GM18870 (cell line): Measurements from ENCODE around the gene RTN4RL1.

Experiments used
- ATAC-seq: cut with Tn5 transposase; IDR thresholded peaks from one replicate; pipeline ENCODE4 v1.9.1; 2021; ENCODE audit warnings: moderate library complexity; ENCODE audit not compliant: unreplicated experiment

RTN4RL1 gene

DNA sequence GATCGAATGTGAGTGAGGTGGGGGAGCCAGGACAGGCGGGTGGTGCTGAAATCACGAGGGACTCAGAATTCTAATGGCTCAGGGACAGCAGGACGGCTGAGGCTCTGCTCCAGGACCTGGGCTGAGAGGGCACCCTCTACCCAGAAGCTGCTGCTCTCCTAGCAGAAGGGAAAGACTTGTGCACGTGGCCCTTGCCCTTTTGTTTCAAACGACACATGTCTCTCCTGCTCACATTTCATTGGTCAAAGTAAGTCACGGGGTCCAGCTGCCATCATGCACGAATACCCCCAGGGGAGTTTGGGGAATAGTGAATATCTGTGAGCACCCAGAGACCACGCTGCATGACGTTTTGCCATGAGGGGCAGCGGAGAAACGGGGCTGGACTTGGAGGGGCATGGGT, 73.2 kb downstream of the RTN4RL1 start:
- no peak for ATAC-seq

DNA sequence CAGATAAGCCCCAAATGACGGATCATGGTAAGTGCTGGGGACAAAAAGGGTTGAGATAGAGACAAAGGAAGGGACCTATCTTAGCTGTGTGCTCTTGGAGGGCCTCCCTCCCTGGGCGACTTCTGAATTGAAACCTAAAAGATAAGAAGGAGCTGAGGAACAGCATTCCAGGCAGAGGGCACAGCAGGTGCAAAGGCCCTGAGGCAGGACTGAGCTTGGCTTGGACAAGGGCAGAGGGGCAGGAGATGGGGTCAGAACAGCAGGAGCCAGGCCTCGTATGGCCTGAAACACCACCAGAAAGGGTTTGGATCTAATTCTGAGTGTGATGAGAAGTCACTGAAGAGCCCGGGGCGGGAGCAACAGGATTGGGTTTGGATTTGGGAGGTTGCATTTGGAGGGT, 75.4 kb downstream of the RTN4RL1 start:
- no peak for ATAC-seq

DNA sequence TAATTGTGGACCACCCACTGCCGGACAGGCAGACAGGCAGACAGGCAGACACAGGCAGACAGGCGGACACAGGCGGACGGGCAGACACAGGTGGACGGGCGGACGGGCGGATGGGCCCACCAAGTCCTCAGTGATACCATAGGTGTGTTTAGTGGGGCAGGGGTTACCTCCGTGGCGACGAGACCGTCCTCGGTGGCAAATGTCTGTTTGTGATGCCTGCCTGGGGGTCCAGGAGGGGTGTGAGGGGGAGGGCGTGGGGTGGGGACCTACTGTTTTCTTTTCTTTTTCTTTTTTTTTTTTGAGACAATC, 76.7 kb downstream of the RTN4RL1 start:
- no peak for ATAC-seq

DNA sequence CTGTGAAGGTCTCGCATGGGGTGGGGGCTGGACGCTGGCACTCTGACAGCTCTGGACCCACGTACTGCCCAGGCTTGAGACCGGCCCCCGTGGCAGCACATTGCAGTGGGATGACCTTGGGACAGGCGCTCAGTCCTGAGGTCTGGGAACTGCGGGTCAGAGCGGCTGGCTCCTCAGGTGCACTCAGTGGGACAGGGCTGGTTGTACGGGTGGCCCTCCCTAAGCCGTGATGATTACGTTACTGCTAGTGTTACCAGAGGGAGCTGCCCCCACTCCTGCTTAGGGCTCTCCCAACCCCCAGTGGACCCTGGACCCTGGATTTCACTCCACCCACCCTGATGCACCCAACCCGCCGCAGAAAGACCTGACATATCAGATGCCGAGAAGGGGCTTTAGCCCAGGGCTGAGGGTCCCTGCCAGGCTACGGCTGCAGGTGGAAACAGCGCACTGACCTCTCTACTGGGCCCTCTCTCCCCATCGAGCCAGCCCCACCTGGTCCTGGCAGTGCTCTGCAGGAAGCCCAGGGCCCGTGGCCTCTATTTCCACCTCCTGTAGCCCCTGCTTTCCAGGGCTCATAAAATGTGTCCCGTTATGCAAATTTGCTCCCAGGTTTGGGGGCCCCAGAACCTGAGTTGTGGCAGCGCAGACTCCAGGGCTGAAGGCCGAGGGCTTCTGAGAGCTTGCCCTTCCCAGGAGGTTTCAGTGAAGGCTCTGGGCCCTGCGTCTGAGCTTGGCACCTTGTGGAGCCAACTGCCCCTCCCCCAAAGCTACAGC, 77.2 kb downstream of the RTN4RL1 start:
- no peak for ATAC-seq

DNA sequence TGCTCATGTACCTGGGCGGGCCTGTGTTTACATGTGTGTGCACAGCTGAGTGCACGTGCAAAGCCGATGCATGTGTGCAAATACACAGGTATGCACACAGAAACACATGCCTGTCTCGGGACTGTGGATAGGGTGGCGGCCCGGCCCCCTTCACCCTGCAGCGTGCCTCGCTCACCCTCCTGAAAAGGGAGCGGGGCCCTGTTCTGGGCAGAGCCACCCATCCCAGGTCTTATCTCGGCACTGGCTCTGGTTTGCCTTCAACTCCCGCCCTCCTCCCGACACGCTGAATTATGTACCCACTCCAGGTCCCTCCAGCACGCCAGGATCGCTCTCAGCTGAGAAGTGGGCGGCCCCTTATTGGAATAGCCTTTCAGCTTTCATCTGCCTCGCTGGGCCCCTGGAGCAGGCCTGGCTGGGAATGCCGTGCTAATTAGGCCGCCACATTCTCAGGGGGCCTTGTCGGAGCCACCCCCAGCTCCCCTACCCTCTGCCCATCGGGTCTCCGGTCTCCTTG, 77.8 kb downstream of the RTN4RL1 start:
- no peak for ATAC-seq

DNA sequence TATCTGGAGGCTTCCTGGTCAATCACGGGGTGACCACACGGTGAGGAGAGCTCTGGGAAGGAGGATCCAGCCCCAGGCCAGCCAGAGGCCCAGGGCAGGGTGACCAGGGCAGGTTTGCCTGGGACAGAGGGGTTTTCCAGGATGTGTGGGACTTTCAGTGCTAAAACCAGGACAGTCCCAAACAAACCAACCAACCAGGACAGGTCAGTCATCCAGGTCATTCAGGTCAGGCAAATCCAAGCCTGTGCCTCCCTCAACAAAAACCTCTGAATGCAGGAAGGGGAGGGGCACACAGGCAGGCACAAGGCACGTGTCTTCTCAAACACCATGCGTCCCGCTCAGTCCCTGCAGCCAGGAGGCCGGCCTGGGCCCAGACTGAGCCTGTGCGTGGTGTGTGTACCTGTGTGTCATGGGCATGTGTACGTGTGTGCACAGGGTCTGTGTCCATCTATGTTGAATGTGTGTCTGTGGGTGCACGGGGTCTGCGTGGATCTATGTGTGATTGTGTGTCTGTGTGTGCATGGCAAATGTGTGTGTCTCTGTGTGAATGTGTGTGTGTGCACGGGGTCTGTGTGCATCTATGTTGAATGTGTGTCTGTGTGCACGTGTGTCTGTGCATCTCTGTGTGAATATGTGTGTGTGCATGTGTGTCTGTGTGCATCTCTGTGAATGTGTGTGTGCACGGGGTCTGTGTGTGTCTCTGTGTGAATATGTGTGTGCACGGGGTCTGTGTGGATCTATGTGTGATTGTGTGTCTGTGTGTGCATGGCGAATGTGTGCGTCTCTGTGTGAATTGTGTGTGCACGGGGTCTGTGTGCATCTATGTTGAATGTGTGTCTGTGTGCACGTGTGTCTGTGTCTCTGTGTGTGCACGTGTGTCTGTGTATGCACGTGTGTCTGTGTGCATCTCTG, 78.9 kb downstream of the RTN4RL1 start:
- ATAC-seq: no peak

DNA sequence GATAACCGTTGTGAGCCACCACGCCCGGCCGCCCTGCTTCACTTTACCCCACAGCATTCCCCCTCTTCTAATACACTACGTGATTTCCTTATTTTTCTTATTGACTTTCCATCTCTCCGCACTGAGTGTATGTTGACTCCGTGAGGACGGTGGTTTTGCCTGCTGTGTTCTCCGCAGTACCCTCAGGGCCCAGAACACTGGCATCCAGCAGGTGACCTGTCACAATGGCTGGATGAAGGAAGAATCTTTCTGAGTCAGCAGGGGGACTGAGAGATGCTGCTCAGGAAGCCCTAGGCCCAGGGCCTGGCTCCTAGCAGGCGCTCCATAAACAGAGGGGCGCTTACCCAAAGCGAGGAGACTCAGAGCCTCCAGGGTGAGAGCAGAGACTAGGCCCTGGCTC, 79.5 kb downstream of the RTN4RL1 start:
- ATAC-seq: no peak

DNA sequence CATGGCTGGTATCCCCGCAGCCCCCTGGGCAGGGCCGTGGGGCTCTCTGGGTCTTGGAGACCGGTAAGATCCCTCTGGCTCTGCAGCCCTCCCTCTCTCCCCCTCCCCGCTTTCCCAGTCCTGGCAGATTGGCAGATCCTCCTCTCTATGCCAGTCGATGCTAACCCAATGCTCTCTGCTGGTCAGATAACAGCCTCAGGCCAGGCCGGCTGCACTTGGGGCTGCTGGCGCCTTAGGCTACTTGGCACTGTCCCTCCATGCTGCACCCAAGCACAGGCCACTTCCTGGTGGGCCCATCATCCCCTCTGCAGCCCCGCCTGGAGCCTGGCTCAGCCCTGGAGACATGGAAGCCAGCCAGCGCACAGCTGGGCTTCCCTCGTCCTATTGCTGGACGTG, 81.7 kb downstream of the RTN4RL1 start:
- ATAC-seq: no peak

DNA sequence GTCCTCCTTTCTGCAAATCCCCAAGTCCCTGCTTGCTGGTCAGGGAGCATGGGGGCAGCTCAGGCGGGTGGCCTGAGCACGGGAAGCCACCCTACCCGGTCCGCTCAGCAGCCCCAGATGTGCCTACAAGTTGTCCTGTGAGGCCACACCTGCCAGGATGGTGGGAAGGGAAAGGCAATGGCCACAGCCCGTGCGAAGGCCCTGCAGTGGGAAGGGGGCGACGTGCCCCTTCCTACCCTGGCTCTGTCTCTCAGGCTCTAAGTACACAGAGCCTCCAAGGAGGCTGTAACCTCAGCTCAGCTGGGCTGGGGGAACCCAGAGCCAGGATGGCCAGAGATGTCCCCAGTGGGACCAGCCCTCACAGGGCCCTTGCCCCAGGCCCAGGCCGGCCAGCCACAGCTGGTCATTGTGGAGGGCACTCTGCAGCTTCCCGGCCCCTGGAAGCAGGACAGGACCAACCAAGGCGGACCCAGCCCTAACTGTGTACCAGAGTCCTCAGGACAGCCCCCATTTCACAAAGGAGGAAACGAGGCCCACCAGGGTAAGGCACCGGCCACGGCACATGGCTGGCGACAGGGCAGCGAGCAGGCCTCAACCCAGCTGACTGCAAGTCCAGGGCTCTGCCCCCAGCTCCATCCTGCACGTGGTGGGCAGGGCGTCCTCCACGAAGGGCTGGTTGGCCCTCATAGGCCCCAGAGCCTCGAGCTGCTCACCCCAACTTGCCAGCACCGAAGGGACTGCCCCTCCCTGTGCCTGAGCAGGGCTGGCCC, 82.3 kb downstream of the RTN4RL1 start:
- no peak for ATAC-seq

DNA sequence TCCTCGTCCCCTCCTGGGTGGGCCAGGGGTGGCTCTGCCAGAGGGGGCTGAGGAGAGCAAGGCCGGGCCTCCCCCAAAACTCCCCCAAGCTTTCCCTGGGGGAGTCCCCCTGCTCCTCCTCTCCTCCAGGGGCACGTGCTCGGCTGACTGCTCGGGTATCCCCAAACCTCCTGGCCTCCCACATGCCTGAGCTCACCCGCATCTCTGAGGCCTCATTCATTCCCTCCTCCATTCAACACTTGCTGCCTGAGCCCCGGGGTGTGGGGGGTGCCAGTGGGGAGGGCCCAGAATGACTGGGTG, 83.1 kb downstream of the RTN4RL1 start:
- no peak for ATAC-seq

DNA sequence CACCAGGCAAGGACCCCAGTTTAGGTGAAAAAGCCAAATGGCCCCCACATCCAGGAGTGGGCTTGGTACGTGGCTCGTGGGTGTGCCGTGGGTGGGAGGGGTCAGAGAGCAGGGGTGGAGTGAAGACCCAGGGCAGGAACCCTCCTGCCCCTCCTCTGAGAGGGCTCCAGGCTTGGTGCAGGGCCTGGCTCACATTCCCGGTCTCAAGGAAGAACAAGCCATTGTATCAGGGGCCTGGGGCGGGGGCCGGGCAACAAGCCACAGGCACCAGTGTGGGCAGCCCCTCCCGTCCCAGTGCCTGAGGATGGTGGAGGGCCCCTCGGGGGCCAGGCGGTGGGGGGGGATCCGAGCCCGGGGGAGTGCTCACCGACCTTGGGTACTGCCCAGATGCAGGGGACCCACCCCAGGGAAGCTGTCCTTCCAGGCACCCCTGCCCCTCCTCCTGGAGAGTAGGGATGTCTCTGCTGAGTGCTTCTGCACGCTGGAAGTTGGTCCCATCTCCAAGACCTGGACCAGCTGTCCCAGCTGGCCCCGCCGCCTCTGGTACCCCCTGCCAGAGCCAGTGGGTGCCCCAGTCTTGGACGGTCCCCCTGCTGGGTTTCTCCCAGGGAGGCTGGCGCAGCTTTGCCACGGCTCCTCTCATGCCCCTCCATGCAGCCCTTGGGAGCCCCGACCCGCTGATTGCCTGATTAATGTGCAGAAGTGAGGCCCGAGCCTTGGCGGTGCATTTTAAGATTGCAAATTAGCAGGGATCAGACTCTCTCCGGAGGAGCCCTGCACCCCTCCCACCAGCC, 83.7 kb downstream of the RTN4RL1 start:
- ATAC-seq: no peak

DNA sequence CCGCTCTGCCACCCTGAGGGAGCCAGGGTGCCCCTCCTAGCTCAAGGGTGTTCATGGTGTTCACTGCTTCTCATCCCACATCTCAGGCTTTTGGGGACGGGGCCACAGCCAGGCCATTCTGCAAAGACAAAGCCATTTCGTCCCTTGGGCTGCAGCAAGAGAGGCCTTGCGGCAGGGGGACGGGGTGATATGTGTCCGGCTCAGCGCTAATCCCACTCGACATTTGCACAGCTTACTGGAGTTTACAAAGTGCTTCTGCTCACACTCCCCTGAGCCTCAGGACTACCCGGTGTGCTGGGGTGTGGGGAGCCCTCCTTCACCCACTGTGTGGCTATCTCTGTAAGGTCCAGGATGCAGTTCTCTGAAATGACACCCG, 84.3 kb downstream of the RTN4RL1 start:
- ATAC-seq: no peak

DNA sequence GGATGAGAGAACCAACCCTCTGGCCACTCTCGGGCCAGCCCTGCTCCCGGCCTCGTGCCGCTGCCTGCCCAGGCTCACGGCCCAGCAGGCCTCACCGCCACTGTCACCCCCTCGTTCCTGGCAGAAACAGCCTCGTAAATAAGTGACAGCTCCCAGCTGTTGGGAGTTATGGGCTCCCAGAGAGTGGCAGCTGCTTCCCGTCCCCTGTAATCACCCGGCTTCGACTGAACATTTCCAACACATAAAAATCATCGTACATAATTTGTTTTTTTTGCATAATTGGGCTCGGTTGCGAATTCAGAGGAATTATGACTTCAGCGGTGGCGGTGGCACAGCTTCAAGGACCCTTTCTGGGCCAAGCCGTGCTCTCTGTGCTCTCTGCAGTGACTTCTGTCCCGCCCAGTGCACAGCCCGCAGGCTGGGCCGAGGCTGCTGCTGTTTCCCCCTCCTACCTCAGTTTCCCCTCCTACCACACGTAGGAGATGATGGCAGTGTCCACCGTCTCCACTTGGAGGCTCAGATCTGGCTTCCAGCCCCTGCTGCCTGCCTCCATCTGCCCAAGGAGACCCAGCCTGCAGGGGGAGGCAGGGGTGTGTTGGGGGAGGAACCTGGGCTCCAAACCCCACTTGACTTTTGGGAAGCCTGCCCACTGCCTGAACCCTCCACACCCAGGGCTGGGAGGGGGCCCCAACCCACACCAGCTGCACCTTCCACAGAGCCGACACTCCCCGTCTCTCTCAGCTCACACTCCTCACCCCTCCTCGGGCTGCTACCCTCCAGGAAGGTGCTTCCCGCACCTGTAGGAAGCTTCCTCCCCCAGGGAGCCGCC, 84.9 kb downstream of the RTN4RL1 start:
- no peak for ATAC-seq

DNA sequence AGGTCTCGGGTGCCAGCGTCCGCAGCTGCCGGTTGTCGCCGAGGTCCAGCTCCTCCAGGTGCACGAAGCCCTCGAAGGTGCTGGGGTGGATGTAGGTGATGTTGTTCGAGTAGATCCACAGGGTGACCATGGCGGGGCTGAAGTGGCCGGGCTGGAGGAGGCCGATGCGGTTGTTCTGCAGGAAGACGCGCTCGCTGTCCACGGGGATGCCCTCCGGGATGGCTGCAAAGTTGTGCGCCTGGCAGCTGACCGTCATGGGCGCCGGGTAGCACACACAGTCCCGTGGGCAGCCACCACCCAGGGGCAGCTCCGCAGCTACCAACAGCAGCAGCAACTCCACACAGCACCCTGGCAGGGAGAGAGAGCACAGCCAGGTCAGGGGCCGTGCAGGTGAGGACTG, 87.7 kb downstream of the RTN4RL1 start:
- no peak for ATAC-seq

DNA sequence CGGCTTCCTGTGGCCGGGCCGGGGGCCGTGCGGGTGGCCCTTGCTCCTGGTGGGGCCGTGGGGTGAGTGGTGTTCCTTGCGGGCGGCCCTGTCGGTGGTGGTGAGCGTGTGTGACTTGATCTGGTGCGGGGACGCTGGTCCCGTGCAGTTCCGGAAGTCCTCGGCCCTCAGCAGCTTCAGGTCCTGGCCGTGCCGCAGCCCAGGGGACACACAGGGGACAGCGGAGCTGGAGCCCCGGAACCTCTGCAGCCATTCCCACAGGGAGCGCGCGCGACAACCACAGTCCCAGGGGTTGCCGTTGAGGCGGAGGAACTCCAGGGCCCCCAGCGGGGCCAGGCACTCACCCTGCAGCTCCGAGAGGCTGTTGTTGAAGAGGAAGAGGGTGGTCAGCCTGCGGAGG, 88.4 kb downstream of the RTN4RL1 start:
- no peak for ATAC-seq

DNA sequence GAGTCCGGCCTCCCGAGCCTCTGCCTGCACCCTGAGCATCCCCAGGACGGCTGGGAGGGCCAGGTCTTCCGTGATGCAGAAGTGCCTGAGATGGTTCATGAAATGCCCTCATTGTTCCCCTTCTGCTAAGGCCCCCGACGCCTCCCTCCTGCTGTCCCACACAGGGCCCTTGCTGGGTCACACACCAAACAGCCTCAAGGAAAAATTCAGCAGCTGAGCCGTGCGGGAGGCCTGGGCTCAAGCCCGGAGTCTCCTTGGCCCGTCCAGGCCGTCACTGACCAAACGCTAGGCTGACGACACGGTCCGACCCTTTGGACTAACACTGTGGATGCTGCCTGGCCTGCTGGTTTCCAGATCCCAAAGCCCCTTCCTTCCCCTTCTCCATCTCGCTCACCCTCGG, 90.2 kb downstream of the RTN4RL1 start:
- ATAC-seq: no peak

DNA sequence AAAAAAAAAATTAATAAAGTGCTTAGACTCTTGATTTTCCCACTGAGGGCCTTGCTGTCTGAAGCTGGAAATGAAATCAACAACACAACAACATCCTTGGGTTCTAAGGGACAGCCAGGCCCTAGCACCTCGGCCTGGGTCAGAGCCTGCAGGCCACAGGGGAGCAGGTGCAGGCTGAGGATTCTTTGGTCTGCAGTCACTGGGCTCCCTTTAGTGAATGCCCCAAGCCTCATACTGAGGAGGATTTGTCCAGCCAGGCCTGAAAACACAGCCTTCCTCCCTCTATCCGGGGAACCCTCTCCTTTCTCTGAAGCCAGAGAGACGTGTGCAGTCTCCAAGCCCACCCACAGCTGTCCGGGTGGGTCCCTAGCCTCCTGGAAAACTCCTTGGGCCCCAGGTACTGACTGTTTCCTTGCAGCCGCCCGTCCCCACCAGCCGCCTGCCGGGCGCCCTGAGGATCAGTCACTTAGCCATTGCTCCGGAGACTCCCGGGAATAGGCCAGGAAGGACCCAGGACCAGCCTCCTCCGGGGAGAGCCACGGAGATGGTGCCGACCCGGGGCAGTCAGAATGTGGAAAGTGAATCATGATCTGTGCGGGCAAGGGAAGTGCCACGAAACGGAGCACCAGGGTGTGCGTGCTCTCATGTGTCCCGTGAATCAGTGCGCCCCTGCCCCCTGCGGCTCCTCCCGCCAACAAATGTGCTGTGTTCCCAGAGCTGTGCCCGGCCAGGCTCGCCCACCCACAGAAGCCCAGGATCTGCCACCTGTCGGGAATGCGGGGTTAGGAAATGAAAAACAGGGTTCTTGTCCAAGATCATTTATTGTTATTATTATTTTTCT, 91.0 kb downstream of the RTN4RL1 start:
- ATAC-seq: no peak

DNA sequence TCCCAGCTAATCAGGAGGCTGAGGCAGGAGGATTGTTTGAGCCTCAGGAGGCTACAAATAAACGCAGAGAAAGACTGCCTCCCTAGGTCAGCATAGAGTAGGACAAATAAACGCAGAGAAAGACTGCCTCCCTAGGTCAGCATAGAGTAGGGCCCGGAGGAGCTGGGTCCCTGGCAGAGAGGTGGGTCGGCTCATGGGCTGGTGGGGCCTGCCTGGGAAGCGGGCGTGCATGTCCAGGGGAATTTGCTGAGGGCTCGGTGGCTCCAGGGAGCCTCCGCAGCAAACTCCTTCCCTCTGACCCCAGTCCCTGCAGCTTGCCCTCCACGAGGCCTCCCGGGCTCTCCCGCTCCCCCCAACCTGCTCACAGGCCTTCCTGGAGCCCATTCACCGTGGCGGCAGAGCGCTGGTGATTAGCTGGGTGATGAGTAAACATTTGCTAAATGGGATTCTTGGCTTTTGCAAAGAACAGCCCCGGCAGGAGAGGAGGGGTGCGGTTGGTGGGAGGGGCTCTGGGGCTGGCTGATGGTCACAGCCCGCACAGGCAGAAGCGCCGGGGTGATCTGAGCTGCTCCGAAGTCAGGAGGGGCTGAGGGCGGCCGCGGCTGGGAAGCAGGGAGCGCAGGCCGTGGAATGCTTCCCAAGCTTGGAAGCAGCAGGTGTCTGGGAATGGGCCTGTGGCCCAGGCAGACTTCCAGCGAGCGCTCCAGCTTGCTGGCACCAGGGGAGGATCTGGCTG, 93.1 kb downstream of the RTN4RL1 start:
- ATAC-seq: no peak

DNA sequence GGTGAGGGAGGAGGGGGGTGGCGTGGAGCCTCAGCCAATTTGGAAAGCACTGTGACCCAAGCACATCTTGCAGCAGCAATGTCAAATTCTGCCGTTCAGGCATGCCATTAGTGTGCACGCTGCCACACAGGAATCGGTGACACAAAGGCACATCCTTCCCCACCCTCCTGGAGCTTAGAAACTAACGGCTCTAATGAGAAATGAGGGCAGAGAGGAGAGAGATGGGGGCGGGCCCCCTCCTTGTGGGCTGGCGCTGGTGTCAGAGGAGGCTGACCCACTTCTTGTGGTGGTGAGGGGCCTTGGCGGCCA, 94.8 kb downstream of the RTN4RL1 start:
- ATAC-seq: no peak
